HG03460 (cell line): ENCODE measurements around the gene NPEPL1.
"Not testable (repeated sequence)": the region's sequence is repeated elsewhere in the genome, so short reads cannot be mapped to it uniquely, and the experiment has no call there.

Experiments used
- ATAC-seq: cut with Tn5 transposase; IDR thresholded peaks from one replicate; pipeline ENCODE4 v1.9.1; 2021; ENCODE audit not compliant: unreplicated experiment

NPEPL1 gene

GRCh38 chr20:58692579-58693225, at the start of gene NPEPL1:
NPEPL1 (plus strand) TSS chr20:58692800; CDS start chr20:58692901, 101 bp downstream.
- peak; percentile 88 for ATAC-seq

GRCh38 chr20:58642896-58643295, 49.7 kb upstream of the NPEPL1 start:
- ATAC-seq: not testable (repeated sequence)

GRCh38 chr20:58645412-58645968, 47.1 kb upstream of the NPEPL1 start:
- ATAC-seq: no peak

GRCh38 chr20:58646257-58646656, 46.3 kb upstream of the NPEPL1 start:
- ATAC-seq: no peak

- ATAC-seq: no peak
Measured at GRCh38 chr20:58646703-58647102, 45.9 kb upstream of the NPEPL1 start.

GRCh38 chr20:58647162-58647795, 45.3 kb upstream of the NPEPL1 start:
- no peak for ATAC-seq

- ATAC-seq: no peak
Measured at GRCh38 chr20:58647796-58648501, 44.7 kb upstream of the NPEPL1 start.

GRCh38 chr20:58648502-58648825, 44.1 kb upstream of the NPEPL1 start:
- ATAC-seq: not testable (repeated sequence)

- ATAC-seq: no peak
Measured at GRCh38 chr20:58649288-58650180, 43.1 kb upstream of the NPEPL1 start.

- ATAC-seq: peak; percentile 14
Measured at GRCh38 chr20:58650181-58650775, 42.3 kb upstream of the NPEPL1 start.

- peak; percentile 69 for ATAC-seq
Measured at GRCh38 chr20:58650776-58651558, 41.6 kb upstream of the NPEPL1 start, which contains the start of gene STX16. STX16 (plus strand) TSS chr20:58651283; CDS start chr20:58652007, 724 bp downstream.

GRCh38 chr20:58651559-58651945, 41.0 kb upstream of the NPEPL1 start:
- ATAC-seq: no peak

GRCh38 chr20:58651946-58652605, 40.5 kb upstream of the NPEPL1 start:
- peak; percentile 49 for ATAC-seq

GRCh38 chr20:58652606-58653294, 39.9 kb upstream of the NPEPL1 start:
- ATAC-seq: no peak

- ATAC-seq: no peak
Measured at GRCh38 chr20:58654337-58654736, 38.3 kb upstream of the NPEPL1 start.

- ATAC-seq: no peak
Measured at GRCh38 chr20:58655328-58656107, 37.1 kb upstream of the NPEPL1 start.

- ATAC-seq: no peak
Measured at GRCh38 chr20:58656831-58657230, 35.8 kb upstream of the NPEPL1 start.

GRCh38 chr20:58657262-58657661, 35.3 kb upstream of the NPEPL1 start:
- ATAC-seq: no peak
